HFF-Myc (cell line): ENCODE results near the gene GPRASP3.

ENCODE experiments used
- DNase-seq: peaks from one replicate; pipeline ENCODE4 v3.0.0-alpha.2; 2011; ENCODE audit warnings: low read depth; ENCODE audit errors: extremely low read depth
- H3K4me3 ChIP-seq: replicated peaks from 2 replicates; pipeline ENCODE4 v1.5.1; 2011; ENCODE audit warnings: low read depth, mild to moderate bottlenecking, control low read depth, low read length
- CTCF ChIP-seq: IDR thresholded peaks from 2 replicates; pipeline ENCODE4 v1.5.1; 2012; ENCODE audit warnings: mild to moderate bottlenecking, low read depth, low read length, control low read depth; ENCODE audit errors: missing control alignments

Gene GPRASP3

GRCh38 chrX:102745513-102745856 lies 24.9 kb downstream of the GPRASP3 start:
- DNase-seq: no peak
- no peak for TF ChIP-seq CTCF
- peak overlapping the region; percentile 42 for H3K4me3 ChIP-seq

- no peak for TF ChIP-seq CTCF
- no peak for DNase-seq
- H3K4me3 ChIP-seq: peak overlapping the region; percentile 42
These were observed 25.5 kb downstream of the GPRASP3 start for GRCh38 chrX:102745857-102746584.

- no peak for TF ChIP-seq CTCF
- H3K4me3 ChIP-seq: no peak overlapping the region
- peak; percentile 27 for DNase-seq
These were observed 44.7 kb downstream of the GPRASP3 start for GRCh38 chrX:102765217-102765616.

GRCh38 chrX:102765809-102766208 lies 45.3 kb downstream of the GPRASP3 start:
- peak; percentile 27 for DNase-seq
- H3K4me3 ChIP-seq: no peak overlapping the region
- no peak for TF ChIP-seq CTCF

GRCh38 chrX:102767287-102767686 lies 46.7 kb downstream of the GPRASP3 start:
- no peak for TF ChIP-seq CTCF
- H3K4me3 ChIP-seq: no peak overlapping the region
- DNase-seq: no peak

GRCh38 chrX:102768987-102769761 lies 48.6 kb downstream of the GPRASP3 start:
- peak overlapping the region; percentile 76 for H3K4me3 ChIP-seq
- peak; percentile 86 for DNase-seq
- no peak for TF ChIP-seq CTCF
